SU-DHL-6 (cell line): ENCODE results near the gene SYCP2L.

ENCODE experiments used
- CTCF ChIP-seq: fragments of 200-600 bp; sonication (generic); IDR thresholded peaks from one replicate; pipeline ENCODE4 v1.5.1; 2017; ENCODE audit warnings: antibody characterized with exemption, mild to moderate bottlenecking, low read length, moderate library complexity; ENCODE audit not compliant: insufficient read depth, poor library complexity, severe bottlenecking
- EZH2phosphoT487 ChIP-seq: fragments of 200-600 bp; sonication (generic), shearing (Covaris generic); conservative IDR thresholded peaks from 2 replicates; pipeline ENCODE4 v1.6.1; 2018; ENCODE audit warnings: mild to moderate bottlenecking, antibody characterized with exemption, low read length, moderate library complexity, mixed read lengths

- TF ChIP-seq CTCF: no peak
- TF ChIP-seq EZH2phosphoT487: no peak
These were observed 70.6 kb downstream of the SYCP2L start for GRCh38 chr6:10957414-10957886.
